Uterus (tissue), 2 donors: ENCODE data around the gene BTG2.

Source experiments
- POLR2A ChIP-seq, 2 donors: fragments of 450-650 bp; IDR thresholded peaks; one replicate each; pipeline ENCODE4 v1.6.1; 2016; ENCODE audit warnings: antibody characterized with exemption in 2 of 2, mild to moderate bottlenecking in 1 of 2, moderate library complexity in 1 of 2
- TF ChIP-seq, protein P1 (sequence below), 4 experiments: fragments of 200-600 bp in 2 of 4; fragments of 450-650 bp in 2 of 4; sonication (generic) in 2 of 4; IDR thresholded peaks; one replicate each; pipeline ENCODE4 v1.5.1; 2016 to 2019; ENCODE audit warnings: antibody characterized with exemption in 4 of 4, mild to moderate bottlenecking in 2 of 4, moderate library complexity in 1 of 4

DNA sequence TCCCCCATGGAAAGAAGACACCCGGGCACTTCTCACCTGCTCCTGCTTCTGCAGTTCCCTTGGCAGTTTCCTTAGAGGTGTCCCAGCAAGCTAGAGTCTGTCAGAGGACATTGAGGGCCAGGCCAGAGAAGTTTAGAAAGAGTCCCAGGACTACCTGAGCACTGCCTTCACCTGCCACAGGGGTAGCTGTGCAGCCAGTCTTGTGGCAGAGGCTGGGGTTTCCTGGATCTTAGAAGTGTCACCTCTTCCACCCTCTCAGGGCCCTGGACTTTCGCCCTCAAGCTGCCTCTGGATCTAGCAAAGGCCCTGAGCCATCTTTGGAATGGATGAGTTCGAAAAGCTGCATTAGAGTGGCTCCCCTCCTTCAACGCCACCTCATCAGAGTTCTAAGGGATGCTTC is 34.9 kb upstream of the BTG2 start:
- TF ChIP-seq, protein P1, sequence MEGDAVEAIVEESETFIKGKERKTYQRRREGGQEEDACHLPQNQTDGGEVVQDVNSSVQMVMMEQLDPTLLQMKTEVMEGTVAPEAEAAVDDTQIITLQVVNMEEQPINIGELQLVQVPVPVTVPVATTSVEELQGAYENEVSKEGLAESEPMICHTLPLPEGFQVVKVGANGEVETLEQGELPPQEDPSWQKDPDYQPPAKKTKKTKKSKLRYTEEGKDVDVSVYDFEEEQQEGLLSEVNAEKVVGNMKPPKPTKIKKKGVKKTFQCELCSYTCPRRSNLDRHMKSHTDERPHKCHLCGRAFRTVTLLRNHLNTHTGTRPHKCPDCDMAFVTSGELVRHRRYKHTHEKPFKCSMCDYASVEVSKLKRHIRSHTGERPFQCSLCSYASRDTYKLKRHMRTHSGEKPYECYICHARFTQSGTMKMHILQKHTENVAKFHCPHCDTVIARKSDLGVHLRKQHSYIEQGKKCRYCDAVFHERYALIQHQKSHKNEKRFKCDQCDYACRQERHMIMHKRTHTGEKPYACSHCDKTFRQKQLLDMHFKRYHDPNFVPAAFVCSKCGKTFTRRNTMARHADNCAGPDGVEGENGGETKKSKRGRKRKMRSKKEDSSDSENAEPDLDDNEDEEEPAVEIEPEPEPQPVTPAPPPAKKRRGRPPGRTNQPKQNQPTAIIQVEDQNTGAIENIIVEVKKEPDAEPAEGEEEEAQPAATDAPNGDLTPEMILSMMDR (IDR thresholded peaks at IDR 0.05), result no peak
- no peak for TF ChIP-seq POLR2A (IDR thresholded peaks at IDR 0.05)
